Inferior parietal cortex (tissue), 1 donor: Measurements from ENCODE around the gene PRR33.
A peak's percentile ranks its signal among the peaks of the same experiment; 100 is the strongest.
"Not testable (repeated sequence)": the region's sequence is repeated elsewhere in the genome, so short reads cannot be mapped to it uniquely, and the experiment has no call there.

Source experiments
- DNase-seq: peaks from one replicate; pipeline ENCODE4 v3.0.0-alpha.2; 2016; ENCODE audit errors: extremely low spot score

PRR33 gene

DNA sequence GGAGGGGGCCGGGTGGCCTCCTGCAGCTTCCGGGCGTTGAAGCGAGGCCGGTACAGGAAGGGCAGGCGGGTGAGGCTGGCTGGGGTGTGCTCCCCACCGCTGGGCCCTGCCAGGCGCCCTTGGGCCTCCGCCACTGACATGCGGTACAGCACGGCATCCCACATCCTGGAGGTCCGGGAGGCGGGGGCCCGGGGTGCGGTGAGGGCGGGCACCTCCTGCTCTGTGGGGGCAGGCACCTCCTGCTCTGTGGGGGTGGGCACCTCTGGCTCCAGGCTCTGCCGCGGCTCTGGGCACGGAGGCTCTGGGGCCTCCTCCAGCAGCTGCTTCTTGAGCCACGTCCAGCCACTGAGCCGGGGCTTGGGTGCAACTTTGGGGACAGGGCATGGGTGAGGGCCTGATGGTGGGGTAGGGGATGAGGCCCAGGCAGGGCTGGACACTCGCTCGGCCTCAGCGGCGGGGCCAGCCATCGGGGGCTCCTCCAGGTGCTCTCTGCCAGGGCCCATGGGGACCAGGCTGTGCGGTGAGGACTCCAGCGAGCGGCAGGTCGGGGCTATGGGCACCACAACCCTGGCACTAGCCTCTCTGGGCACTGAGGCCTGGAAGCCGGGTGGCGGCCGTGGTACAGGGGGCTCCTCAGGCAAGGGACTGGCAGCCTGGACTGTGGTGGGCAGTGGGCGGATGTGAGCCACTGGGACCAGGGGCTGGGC is 2.3 kb downstream of the PRR33 start:
- no peak for DNase-seq

DNA sequence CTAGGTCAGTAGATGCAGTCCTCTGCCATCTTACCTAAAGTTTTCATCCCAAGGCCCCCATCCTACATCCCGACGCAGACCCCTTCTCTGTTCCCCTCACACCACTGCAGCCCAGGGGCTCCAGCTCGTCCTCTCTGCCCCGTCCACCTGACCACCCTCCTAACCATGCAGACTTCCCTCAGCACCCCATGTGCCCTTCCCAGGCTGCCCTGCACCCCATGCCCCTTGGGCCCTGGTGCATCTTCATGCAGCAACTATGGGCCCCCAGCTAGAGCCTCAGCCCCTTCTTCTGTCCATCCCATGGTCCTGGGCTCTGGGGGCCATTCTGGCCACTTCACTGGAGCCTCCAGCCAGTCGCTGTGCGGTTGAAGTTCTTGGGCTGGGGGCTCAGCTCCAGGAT is 2.9 kb downstream of the PRR33 start:
- no peak for DNase-seq

DNA sequence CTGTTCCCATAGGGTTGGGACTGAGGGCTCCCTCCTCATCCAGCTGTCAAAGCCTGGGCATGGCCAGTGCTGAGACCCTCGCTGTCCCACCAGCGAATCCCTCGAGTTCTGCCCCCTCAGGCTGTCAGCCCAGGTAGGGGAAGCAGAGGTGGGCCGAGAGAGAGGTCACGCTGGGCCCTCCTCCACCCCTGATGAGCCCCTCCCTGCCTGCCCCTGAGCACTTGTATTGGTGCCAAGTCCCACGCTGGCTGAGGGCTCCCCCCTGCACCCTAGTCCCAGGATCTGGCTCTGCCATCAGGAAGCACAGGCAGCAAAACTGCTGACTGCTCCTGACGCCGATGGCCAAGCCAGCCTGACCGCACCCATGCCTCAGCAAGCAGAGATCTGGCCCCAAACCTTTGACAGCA is 3.3 kb downstream of the PRR33 start:
- DNase-seq, result no peak

DNA sequence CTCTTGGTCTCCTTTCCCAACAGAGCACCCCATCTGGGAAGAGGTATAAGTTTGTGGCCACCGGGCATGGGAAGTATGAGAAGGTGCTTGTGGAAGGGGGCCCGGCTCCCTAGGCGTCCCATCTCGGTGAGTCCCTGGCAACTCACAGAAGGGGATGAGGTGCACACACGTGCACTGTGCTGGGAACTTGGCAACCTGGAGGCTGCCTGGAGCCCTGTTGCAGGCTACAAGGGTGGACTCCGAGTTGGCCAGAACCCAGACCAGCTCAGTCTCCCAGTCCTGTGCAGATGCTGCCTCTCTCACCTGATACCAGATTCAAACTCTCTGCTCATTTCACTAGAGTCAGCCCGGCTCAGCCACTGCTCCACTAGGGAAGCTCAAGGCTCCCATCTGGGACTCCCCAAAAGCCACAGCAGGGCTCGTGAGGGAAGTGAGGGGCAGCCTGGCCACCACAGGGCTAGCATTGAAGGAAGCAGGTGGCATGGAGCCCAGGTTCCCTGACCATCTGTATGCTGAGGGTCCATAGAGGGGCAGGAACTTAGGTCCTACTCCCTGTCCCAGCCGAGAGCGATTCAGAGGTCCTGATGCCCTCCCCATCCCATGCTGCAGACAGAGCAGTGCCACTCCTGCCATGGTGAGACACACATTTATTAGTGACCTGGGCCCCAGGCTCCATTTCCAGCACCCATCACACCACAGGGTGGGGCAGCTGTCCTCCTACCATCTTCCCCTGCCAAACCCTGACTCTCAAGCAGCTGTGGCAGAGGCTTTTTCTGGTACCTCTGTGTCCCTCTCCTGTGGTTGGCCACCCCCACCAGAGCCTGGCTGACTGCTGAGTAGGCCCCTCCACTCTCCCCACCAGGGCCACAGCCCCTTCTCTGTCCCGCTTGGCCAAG is 4.0 kb downstream of the PRR33 start:
- DNase-seq, result no peak

DNA sequence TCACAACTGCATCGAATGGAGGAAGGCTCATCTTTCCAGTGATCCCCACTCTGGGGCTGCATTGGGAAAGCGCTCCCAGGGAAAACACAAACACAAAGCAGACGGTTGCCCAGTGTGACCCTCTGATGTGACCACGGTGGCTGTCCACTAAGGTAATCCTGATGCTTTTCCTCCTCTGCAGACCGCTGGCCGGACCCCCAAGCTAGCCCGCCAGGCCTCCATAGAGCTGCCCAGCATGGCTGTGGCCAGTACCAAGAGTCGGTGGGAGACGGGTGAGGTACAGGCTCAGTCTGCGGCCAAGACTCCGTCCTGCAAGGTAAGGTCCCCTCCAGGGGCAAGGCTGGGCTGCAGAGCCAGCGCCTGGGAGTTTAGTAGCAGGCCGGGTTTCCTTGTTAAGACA is 5.1 kb downstream of the PRR33 start:
- not testable (repeated sequence) for DNase-seq

DNA sequence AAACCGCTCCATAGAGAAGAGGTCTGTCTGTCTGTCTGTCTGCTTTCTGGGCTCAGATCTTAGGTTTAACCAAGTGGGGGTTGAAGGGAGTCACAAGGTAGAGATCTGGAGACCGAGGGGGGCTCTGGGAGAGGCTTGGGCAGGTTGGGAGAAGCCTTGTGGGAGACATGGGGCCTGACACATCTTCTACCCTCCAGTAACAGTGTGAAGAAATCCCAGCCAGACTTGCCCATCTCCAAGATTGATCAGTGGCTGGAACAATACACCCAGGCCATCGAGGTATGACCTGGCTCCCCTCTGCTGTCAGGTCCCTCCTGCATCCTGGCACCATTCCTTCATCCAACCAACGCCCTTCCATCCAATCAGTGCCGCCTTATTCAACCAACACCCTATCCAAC is 7.4 kb downstream of the PRR33 start:
- DNase-seq, result no peak

DNA sequence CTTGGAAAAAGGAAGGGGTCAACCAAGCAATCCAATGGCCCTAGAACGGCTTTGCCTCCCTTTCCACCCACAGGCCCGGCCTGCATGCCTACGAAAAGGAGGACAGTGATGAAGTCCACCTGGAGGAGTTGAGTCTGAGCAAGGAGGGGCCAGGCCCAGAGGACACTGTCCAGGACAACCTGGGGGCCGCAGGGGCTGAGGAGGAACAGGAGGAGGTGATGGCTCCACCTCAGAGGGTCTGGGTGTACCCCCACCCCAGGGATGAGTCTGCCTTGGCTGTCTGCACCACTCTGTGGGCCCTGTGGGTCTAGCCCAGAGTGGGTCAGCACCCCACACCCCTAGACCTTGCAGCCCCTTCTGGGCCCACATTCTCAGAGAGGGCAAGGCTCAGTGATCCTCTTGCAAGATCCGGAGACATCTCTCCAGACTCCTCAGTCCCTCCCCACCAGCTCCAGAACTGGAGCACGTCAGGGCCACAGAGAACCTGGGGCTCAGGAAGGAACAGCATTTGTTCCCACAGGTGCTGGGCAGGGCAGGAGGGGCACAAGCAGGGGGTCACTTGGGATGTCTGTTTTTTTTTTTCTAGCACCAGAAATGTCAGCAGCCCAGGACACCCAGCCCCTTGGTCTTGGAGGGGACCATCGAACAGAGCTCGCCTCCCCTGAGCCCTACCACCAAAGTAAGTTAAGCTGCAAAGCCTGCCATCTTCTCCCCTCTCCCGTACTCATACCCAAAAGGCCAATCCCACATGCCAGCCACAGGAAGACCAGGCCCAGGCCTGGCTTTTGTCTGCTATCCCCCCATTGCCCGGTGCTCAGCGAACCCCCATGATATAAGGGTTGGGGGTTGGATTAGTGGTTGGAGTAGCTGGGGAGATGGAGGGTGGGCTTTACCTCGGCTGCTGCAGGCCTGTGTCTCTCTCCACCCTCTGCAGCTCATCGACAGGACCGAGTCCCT is 8.1 kb downstream of the PRR33 start:
- DNase-seq, result no peak

DNA sequence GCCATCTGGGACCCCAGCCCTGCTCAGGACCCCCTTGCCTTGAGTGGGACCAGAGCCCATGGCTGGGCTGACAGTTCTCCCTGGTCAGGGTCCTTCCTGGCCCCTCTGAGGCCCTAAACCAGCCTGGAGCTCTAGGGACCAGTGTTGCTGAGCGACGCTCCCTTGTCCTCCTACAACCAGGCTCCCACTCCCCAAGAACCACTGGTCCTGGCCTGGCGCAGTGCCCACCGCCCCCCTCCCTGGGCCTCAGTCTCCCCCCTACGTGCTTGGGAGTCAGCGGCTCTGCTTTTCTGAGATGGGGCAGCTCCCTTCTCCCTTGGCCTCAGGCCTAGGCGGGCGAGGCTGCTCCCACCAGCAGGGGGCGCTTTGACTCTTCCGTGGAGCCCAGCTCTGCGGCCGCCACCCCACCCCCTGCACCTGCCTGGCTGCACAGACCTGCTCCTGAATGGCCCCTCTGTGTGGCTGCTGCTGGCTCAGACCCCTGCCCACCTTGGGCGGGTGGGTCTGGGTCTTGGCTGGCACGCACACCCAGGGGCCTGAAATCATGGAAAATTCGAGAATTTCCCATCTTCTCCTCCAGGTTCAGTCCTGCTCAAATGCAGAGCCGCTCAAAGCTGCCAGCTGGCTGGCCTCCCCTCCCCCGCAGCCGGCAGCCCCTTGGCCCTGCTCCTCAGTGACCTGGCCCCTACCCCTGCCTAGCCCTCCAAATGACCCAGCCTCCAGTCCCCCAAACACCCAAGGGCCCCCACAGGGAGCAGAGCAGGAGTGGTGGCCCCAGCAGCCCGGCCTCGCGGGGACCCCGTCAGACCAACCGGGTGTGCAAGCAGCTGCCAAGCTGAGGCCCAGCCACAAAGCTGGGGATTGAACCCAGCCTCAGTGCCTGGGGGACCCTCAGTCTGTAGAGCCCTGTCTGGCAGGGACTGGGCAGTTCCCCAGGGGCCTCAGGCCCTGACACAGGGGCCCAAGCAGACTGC is 9.1 kb downstream of the PRR33 start:
- peak; percentile 76 for DNase-seq

DNA sequence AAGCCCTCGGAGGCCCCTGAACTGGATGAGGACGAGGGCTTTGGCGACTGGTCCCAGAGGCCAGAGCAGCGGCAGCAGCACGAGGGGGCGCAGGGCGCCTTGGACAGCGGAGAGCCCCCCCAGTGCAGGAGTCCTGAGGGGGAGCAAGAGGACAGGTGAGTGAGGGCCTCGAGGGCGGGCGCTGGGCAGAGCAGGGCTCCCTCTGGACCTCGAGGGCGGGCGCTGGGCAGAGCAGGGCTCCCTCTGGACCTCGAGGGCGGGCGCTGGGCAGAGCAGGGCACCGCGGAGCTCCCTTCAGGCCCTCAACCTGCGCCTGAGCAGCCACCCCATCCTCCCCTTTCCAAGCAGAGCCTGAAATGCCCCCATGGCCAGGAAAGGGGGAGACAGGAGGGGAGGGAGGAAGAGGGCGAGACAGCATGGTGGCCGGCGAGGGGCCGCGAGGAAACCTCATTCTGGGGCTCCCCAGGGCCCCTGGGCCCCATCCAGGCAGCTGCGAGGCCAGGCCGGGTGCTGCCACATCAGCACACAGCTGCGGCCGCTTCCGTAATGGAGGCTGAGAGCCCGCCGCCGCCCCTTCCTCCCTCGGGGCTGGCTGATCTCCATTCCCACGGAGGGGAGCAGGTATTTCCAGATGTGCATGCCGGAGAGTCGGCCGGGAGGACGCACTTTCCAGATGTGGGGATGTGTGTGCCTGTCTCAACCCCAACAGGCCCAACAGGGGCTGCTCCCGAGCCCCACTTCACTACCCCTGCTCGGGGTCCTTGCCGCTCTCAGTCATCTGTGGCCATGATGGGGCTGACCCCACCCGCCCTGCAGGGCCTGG is 10.0 kb downstream of the PRR33 start:
- DNase-seq, result no peak

DNA sequence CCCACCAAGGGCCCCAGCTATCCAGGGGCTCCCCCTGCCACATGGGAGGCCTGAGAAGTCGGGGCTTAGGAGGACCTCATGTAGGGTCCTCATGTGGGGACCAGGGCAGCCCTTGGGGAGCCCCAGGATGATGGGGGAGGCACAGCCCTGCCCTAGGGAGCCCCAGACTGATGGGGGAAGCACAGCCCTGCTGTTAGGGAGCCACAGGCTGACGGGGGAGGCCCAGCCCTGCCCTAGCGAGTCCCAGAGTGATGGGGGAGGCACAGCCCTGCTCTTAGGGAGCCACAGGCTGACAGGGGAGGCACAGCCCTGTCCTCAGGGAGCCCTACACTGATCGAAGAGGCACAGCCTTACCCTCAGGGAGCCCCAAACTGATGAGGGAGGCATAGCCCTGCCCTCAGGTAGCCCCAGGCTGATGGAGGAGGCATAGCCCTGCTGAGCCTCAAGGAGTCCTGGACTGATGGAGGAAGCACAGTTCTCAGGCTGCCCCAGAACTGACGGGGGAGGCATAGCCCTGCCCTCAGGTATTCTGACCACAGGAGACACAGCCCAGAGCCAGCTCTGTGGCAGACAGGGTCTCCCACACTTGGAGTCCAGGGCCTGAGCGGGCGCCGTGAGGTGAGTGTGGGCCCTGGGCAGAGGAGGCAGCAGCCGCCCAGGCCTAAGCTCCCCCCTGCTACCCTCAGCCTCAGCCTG is 10.8 kb downstream of the PRR33 start:
- no peak for DNase-seq

DNA sequence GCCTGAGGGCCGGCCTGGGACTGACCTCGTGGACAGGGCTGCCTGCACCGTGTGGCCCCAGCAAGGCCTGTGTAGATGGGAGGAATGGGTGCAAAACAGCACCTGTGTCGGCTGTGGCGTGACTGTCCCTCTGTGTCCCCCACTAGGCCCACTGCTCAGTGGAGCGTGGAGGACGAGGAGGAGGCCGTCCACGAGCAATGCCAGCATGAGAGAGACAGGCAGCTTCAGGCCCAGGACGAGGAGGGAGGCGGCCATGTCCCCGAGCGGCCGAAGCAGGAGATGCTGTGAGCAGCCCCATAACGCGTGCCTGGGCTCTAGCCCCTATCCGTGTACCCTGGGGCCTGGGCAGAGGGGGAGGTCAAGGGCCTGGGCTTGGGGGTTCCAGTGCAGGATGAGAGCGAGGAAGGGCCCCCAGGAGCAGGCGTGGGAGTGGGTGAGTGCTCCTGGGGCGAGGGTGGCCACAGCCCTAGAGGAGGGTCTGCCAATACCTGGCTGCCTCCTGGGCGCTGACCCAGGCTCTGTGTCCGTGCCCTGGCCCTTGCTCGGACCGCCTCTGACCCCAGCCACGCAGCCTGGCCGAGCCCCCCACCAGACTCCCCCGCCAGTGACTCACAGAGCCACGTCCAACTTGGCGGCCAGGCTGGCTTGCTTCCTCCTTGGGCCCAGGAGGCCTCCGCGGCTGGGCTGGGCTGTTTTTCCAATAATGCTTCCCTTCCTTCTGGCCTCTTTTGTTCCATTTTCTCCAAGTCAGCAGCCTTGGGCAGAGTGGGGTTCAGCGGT is 11.6 kb downstream of the PRR33 start:
- no peak for DNase-seq

DNA sequence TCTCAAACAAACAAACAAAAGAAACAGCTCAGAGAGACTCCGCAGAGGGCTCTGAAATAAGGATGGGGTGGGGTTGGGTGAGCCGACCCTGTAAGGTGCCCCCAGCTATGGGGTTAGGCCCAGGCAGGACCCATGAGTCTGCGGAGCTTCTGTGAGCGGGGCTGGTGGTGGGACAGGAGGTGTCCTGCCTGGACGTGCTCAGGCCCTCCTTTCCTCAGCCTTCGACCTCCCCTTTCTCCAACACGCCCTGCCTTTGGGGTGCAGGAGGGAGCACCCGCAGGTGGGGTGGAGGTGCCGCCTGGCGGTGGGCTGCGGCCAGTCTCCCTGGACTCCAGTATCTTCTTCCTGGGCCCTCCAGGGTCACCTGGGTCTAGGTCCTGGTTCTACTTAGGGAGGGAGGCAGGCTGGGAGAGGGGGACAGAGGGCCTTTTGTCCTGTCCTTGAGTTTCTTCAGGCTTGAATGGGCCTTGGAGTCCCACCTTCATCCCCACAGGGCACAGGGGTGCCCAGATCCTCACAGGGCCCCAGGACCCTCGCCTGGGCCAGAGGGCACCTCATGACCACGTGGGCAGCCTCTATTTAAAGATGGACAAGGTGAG is 12.3 kb downstream of the PRR33 start:
- no peak for DNase-seq

DNA sequence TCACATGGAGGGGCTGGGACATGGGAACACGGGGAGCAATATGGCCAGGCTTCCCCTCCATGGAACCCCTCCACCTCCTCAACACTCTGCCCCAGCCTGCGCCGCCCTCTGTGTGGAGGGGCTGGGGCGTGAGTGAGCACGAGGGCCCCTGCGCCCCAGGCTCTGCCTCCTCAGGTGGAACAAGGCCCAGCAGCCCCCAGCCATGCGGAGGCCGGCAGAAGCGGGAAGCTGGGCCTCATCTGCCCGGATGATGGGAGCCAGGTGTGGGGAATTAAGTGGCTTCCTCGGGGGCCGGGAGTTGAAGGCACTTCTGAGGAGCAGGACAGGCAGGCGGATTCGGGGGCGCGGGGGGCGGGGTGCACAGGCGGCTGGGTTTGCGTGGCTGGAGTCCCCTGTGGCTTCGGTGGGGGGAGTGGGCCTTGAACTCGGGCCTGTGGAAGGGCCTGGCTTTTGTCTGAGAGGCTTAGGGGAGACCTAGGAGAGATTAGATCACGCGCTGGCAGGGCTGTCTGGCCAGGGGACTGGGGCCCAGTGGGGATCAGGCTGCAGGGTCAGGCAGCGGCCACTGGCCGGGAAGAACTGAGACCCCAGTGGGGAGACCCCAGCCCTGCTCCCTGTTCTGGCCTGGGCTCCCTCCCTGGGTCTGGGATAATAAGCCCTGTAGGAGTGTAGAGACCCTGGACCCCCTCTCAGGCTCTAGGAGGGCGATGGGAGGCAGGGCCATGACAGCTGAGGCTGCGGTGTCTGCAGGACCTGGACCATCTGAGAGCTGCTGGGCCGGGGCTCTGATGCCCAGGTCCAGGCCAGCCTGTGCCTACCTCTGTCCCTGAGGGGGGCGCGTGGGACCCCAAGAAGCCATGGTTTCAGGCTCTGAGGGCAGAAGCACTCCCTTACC is 13.3 kb downstream of the PRR33 start:
- DNase-seq, result no peak

DNA sequence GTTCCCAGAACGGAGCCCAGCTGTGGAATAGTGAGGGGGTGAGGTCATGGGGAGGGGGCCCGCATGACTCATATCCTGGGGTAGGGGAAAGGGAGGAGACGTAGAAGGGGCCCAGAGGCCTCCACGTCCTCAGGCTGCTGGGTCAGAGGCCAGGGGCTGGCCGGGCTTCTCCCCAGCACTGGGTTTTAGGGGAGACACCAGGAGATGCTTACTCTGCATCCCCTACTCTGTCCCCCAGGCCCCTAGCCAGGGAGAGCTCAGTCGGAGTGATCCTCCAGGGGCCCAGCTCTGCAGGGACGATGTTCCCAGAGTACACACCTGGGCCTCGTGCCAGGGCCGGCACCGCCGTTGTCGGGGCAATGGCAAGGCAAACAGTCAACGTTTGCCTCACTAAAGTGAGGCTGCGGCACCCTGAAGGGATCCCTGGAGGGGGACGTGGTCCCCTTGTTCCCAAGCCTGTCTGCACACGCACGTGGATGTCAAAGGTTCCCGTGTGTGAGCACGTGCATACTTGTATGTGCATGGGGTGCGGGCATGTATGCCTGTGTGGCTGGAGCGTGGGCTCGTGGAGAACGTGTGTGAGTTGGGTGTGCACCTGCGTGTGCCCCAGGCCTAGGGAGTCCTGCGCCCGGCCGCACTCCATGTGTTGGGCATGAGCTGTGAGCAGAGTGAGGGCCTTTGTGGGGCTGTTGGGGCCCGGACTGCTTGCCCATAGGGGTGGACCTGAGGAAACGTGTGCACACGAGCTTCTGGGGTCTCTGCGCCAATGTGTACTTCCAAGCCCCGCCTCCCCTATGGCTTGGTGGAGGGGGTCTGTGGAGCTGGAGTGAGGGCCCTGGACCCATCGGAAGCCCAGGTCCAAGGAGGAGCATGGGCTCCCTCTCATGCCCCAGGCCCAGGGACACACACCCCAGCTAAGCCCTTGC is 14.2 kb downstream of the PRR33 start:
- DNase-seq, result no peak

DNA sequence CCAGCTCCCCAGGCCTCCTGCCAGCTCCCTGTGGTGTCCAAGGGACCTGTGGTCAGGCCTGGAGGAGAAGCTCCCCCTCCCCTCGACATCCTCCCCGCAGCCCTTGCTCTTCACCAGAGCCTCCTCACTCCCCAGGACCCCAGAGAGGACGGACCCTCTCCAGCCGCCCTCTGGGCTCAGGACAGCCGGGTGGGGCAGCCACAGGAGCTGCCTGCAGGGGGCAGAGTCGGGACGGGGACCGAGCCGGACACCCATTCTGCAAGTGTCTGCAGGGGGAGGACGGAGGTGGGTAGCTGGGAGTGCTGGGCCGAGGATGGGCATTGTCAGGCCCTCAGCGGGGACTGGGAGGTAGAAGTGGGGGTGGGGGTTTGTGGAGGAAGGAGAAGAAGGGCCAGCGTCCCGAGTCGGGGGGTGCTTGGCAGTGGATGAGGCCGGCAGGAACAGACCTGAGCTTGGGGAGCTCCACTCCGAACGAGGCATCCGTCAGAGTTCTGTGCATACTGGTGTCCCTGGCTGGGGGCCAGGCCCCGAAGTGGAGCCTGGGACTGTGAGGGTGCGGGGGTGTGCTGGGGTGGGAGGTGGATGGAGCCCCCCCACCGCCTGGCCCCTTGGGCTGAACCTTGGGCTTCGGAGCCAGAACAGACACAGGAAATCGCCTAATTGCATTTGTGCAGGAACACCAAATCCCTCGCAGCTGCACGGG is 15.2 kb downstream of the PRR33 start:
- DNase-seq, result no peak
